GM21447 (cell line): Measurements from ENCODE around the gene CSGALNACT2.

Experiments
- ATAC-seq: cut with Tn5 transposase; IDR thresholded peaks from one replicate; pipeline ENCODE4 v1.9.1; 2021; ENCODE audit not compliant: unreplicated experiment

CSGALNACT2 gene

GRCh38 chr10:43111921-43112607 lies 26.2 kb upstream of the CSGALNACT2 start:
- ATAC-seq = no peak

- no peak for ATAC-seq
These were observed 25.7 kb upstream of the CSGALNACT2 start for GRCh38 chr10:43112608-43112961.

- no peak for ATAC-seq
These were observed 24.8 kb upstream of the CSGALNACT2 start for GRCh38 chr10:43113201-43114087.

- no peak for ATAC-seq
These were observed 24.0 kb upstream of the CSGALNACT2 start for GRCh38 chr10:43114088-43114742.

- ATAC-seq = no peak
These were observed 23.3 kb upstream of the CSGALNACT2 start for GRCh38 chr10:43114743-43115611.

- ATAC-seq = no peak
These were observed 22.2 kb upstream of the CSGALNACT2 start for GRCh38 chr10:43115881-43116595.

- ATAC-seq = no peak
These were observed 21.6 kb upstream of the CSGALNACT2 start for GRCh38 chr10:43116596-43116995.

GRCh38 chr10:43117031-43117776 lies 21.0 kb upstream of the CSGALNACT2 start:
- ATAC-seq = no peak

- ATAC-seq = no peak
These were observed 20.3 kb upstream of the CSGALNACT2 start for GRCh38 chr10:43117777-43118583.

GRCh38 chr10:43118631-43119415 lies 19.4 kb upstream of the CSGALNACT2 start:
- ATAC-seq = no peak

- no peak for ATAC-seq
These were observed 18.7 kb upstream of the CSGALNACT2 start for GRCh38 chr10:43119416-43120115.

GRCh38 chr10:43120116-43120928 lies 17.9 kb upstream of the CSGALNACT2 start:
- ATAC-seq = no peak

- ATAC-seq = peak; percentile 93
These were observed 17.3 kb upstream of the CSGALNACT2 start for GRCh38 chr10:43120929-43121314.

GRCh38 chr10:43121444-43121843 lies 16.8 kb upstream of the CSGALNACT2 start:
- ATAC-seq = peak; percentile 18

- ATAC-seq = no peak
These were observed 16.1 kb upstream of the CSGALNACT2 start for GRCh38 chr10:43122096-43122495.

GRCh38 chr10:43122826-43123225 lies 15.4 kb upstream of the CSGALNACT2 start:
- ATAC-seq = no peak
